ENCODE results near the gene KBTBD7.
"Not testable (repeated sequence)": the region's sequence is repeated elsewhere in the genome, so short reads cannot be mapped to it uniquely, and the experiment has no call there.

DNA sequence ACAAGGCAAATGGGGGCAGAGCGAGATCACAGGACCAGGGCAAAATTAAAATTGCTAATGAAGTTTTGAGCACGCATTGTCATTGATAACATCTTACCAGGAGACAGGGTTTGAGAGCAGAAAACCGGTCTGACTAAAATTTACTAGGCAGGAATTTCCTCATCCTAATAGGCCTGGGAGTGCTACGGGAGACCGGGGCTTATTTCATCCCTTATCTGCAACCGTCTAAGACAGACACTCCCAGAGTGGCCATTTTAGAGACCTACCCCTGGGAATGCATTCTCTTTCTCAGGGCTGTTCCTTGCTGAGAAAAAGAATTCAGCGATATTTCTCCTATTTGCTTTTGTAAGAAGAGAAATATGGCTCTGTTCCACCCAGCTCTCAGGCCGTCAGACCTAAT is 18.8 kb downstream of the KBTBD7 start:
- not testable (repeated sequence) for TF ChIP-seq POLR2A, CTCF, EP300 (IDR thresholded peaks at IDR 0.05)

Measured in stomach (tissue), 4 donors.